ENCODE data around the gene AOAH. TPM values are rescaled to one million over a fixed set of nuclear protein-coding genes. Genes with fewer than 3 reads are reported as not detected.

Gene AOAH
- total and polyA plus RNA-seq, 2 experiments from 2014 or later, result not detected

DNA sequence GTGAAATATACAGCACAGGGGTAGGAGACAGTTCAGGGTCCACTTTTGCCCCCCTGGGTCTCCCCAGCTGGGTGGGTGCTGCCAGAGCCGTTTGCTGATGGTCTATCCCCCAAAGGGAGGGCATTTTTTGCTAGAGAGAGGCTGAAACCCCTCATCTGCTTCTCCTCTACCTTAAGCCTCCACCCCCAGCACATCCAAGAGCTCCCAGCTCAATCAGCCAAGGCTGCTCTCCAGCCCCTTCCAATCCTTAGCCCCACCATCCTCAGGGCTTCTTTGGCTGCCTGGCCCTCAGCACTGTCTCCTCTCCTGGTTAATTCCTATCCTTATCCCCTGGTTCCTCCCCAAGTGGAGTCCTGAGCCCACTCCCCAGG, 153.1 kb downstream of the AOAH start:
- no peaks in the 10 kb centered on the region for H3F3A ChIP-seq (ENCODE audit: insufficient read depth)
- H3K4me3 ChIP-seq, result no peak overlapping the region
- no peaks in the 10 kb centered on the region for H3K9me2 ChIP-seq (ENCODE audit: insufficient read depth)
- TF ChIP-seq EZH2phosphoT487 (IDR thresholded peaks at IDR 0.05; ENCODE audit: insufficient read depth, low read depth), result no peak
- no peak for TF ChIP-seq EZH2 (IDR thresholded peaks at IDR 0.05; ENCODE audit: insufficient read depth, poor library complexity, severe bottlenecking)
- H3K79me2 ChIP-seq (ENCODE audit: insufficient read depth), result no peaks in the 10 kb centered on the region
- no peaks in the 10 kb centered on the region for H3K9me3 ChIP-seq (ENCODE audit: low read depth)
- no peak overlapping the region for H3K27ac ChIP-seq
- H3K27me3 ChIP-seq (replicated peaks; ENCODE audit: insufficient read depth), result no peaks in the 10 kb centered on the region
- H3K36me3 ChIP-seq (ENCODE audit: low read depth), result no peaks in the 10 kb centered on the region
- in situ Hi-C loops (cut with MboI), result no loop called here
- H3K4me1 ChIP-seq (ENCODE audit: insufficient read depth), result no peaks in the 10 kb centered on the region
- no peak overlapping the region for H2AFZ ChIP-seq
- no peak overlapping the region for H3K9ac ChIP-seq
- 0% methylated on average over 1 of the region's 1 CpG for WGBS, 2 experiments (ENCODE audit: low coverage in 1 of 2, low lambda C conversion rate in 2 of 2, missing lambda C conversion rate in 2 of 2)
- no peaks in the 10 kb centered on the region for H4K20me1 ChIP-seq (ENCODE audit: insufficient read depth)
- no peak for DNase-seq
- no peak overlapping the region for H3K4me2 ChIP-seq (ENCODE audit: unreplicated experiment)

DNA sequence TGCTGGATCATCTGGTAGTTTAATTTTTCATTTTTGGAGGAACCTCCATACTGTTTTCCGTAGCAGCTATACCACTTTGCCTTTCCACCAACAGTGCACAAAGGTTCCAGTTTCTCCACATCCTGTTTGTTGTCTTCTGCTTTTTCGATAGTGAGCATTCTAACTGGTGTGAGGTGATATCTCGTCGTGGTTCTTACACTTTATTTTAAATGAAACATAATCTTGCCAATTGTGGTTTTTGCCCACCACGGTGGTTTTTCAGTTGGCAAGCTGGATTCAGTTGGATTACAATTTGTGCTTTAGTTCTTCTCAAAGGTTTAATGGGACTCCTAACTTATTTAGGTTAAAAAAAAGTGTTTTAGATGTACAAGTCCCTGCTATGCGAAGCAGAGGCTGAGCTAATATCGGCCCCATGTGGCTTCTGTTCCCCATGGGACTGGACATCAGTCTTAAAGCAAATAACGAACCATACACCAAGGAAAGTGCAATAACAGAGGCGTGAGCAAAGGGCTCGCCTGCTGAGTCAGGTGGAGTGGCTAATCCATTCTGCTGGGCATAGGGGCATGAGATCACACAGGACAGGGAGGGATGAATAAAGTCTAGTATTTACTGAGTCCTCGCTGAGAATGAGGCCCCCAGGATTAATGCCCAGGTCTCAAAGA, 153.6 kb downstream of the AOAH start:
- in situ Hi-C loops (cut with MboI), result no loop called here
- no peak overlapping the region for H3K4me2 ChIP-seq (ENCODE audit: unreplicated experiment)
- TF ChIP-seq EZH2 (IDR thresholded peaks at IDR 0.05; ENCODE audit: insufficient read depth, poor library complexity, severe bottlenecking) (no peak), EZH2phosphoT487 (IDR thresholded peaks at IDR 0.05; ENCODE audit: insufficient read depth, low read depth) (no peak)
- no peaks in the 10 kb centered on the region for H3K9me2 ChIP-seq (ENCODE audit: insufficient read depth)
- no peaks in the 10 kb centered on the region for H4K20me1 ChIP-seq (ENCODE audit: insufficient read depth)
- H2AFZ ChIP-seq, result no peak overlapping the region
- no peak overlapping the region for H3K4me3 ChIP-seq
- 68 to 69% methylated on average over 11 of the region's 11 CpGs for WGBS, 2 experiments (ENCODE audit: low coverage in 1 of 2, low lambda C conversion rate in 2 of 2, missing lambda C conversion rate in 2 of 2)
- DNase-seq, result no peak
- no peaks in the 10 kb centered on the region for H3K36me3 ChIP-seq (ENCODE audit: low read depth)
- no peaks in the 10 kb centered on the region for H3K27me3 ChIP-seq (replicated peaks; ENCODE audit: insufficient read depth)
- H3K27ac ChIP-seq, result no peak overlapping the region
- no peaks in the 10 kb centered on the region for H3F3A ChIP-seq (ENCODE audit: insufficient read depth)
- no peak overlapping the region for H3K9ac ChIP-seq
- no peaks in the 10 kb centered on the region for H3K4me1 ChIP-seq (ENCODE audit: insufficient read depth)
- H3K9me3 ChIP-seq (ENCODE audit: low read depth), result no peaks in the 10 kb centered on the region
- H3K79me2 ChIP-seq (ENCODE audit: insufficient read depth), result no peaks in the 10 kb centered on the region

DNA sequence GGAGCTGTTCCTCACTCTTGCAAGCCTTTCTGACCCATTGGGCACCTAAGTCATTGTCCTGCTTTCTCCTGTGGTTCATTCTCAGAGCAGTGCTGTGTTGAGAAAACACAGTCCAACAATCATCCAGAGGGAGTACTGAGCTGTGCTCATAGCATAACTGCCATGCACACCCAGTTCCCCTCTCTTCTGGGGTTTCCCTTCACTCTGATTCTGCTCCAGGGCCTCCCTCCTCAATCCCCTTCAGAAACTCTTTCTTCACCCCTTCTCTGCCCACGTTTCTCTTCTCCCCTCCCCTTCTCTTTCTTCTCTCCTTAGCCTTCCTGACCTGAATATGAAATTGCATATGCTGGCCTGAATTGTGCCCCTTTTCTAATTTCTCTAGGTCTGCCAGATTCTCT, 155.8 kb downstream of the AOAH start:
- no peaks in the 10 kb centered on the region for H3K9me2 ChIP-seq (ENCODE audit: insufficient read depth)
- no peak overlapping the region for H3K9ac ChIP-seq
- H3K4me3 ChIP-seq, result no peak overlapping the region
- DNase-seq, result no peak
- H3K27ac ChIP-seq, result no peak overlapping the region
- no peaks in the 10 kb centered on the region for H3K4me1 ChIP-seq (ENCODE audit: insufficient read depth)
- no peaks in the 10 kb centered on the region for H3F3A ChIP-seq (ENCODE audit: insufficient read depth)
- no peaks in the 10 kb centered on the region for H3K36me3 ChIP-seq (ENCODE audit: low read depth)
- H2AFZ ChIP-seq, result no peak overlapping the region
- TF ChIP-seq EZH2 (IDR thresholded peaks at IDR 0.05; ENCODE audit: insufficient read depth, poor library complexity, severe bottlenecking), result no peak
- no peak for TF ChIP-seq EZH2phosphoT487 (IDR thresholded peaks at IDR 0.05; ENCODE audit: insufficient read depth, low read depth)
- peaks cover 10% of the 10 kb centered on the region for H3K27me3 ChIP-seq (replicated peaks; ENCODE audit: insufficient read depth)
- in situ Hi-C loops (cut with MboI), result no loop called here
- H3K4me2 ChIP-seq (ENCODE audit: unreplicated experiment), result no peak overlapping the region
- no peaks in the 10 kb centered on the region for H3K79me2 ChIP-seq (ENCODE audit: insufficient read depth)
- 0% methylated on average over 1 of the region's 1 CpG for WGBS, 2 experiments (ENCODE audit: low coverage in 1 of 2, low lambda C conversion rate in 2 of 2, missing lambda C conversion rate in 2 of 2)
- no peaks in the 10 kb centered on the region for H3K9me3 ChIP-seq (ENCODE audit: low read depth)
- H4K20me1 ChIP-seq (ENCODE audit: insufficient read depth), result no peaks in the 10 kb centered on the region

DNA sequence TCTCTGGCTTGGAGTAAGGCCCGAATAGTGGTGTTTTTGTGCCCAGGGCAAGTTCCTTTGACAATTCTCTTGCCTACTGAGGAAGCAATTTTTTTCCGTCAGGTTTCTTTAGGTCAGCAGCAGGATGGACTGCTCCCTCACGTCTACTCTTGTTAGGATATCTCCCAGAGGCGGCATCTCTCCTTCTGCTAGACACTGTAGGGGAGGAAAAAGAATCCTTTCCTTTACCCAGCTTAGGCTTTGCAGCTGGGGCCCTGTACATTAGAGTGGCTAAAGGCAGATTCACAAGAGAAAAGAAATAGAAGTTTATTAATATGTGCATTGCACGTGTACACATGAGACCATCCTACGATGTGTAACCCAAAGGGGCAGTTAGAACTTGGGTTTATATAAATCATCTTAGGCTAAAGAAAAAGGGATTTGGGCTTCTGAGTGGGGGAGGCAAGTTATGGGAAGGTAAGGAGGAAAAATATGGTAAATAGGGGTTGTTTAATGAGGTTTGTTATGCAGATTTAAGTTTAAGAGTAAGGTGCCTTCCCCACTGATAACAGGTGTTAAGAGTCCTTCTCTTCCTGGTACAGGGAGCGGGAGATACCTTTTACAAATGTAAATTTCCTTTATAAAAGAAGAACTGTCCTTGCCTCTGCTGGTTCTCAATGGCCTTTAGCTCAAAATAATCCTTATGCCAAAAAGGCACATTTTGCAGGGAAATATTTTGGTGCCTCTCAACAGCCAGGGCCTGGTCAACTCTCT, 156.4 kb downstream of the AOAH start:
- H3K4me2 ChIP-seq (ENCODE audit: unreplicated experiment), result no peak overlapping the region
- H3K9me3 ChIP-seq (ENCODE audit: low read depth), result no peaks in the 10 kb centered on the region
- no peaks in the 10 kb centered on the region for H3K79me2 ChIP-seq (ENCODE audit: insufficient read depth)
- no peaks in the 10 kb centered on the region for H3K36me3 ChIP-seq (ENCODE audit: low read depth)
- DNase-seq, result no peak
- in situ Hi-C loops (cut with MboI), result no loop called here
- H4K20me1 ChIP-seq (ENCODE audit: insufficient read depth), result no peaks in the 10 kb centered on the region
- TF ChIP-seq EZH2 (IDR thresholded peaks at IDR 0.05; ENCODE audit: insufficient read depth, poor library complexity, severe bottlenecking), result no peak
- TF ChIP-seq EZH2phosphoT487 (IDR thresholded peaks at IDR 0.05; ENCODE audit: insufficient read depth, low read depth), result no peak
- WGBS, 2 experiments (ENCODE audit: low coverage in 1 of 2, low lambda C conversion rate in 2 of 2, missing lambda C conversion rate in 2 of 2), result 73 to 77% methylated on average over 7 of the region's 7 CpGs
- peaks cover 10% of the 10 kb centered on the region for H3K27me3 ChIP-seq (replicated peaks; ENCODE audit: insufficient read depth)
- H3F3A ChIP-seq (ENCODE audit: insufficient read depth), result no peaks in the 10 kb centered on the region
- no peaks in the 10 kb centered on the region for H3K9me2 ChIP-seq (ENCODE audit: insufficient read depth)
- H3K9ac ChIP-seq, result no peak overlapping the region
- H3K27ac ChIP-seq, result no peak overlapping the region
- no peak overlapping the region for H3K4me3 ChIP-seq
- no peaks in the 10 kb centered on the region for H3K4me1 ChIP-seq (ENCODE audit: insufficient read depth)
- no peak overlapping the region for H2AFZ ChIP-seq

All from GM23248 (cell line).